ENCODE data around the gene PCDH20.

GRCh38 chr13:61387694-61388093 is 28.0 kb downstream of the PCDH20 start:
- no peak for TF ChIP-seq HDAC6 (IDR thresholded peaks at IDR 0.05; ENCODE audit: low read depth, low read length)
- no peak for TF ChIP-seq IRF9 (tag; IDR thresholded peaks at IDR 0.05)
- no peak for TF ChIP-seq RAD21 (CRISPR knock-in tag; conservative IDR thresholded peaks at IDR 0.05 in 1 of 2, IDR thresholded peaks at IDR 0.05 in 1 of 2)
- no peak for TF ChIP-seq EP300 (IDR thresholded peaks at IDR 0.05; ENCODE audit: low read length)
- TF ChIP-seq, protein P1, sequence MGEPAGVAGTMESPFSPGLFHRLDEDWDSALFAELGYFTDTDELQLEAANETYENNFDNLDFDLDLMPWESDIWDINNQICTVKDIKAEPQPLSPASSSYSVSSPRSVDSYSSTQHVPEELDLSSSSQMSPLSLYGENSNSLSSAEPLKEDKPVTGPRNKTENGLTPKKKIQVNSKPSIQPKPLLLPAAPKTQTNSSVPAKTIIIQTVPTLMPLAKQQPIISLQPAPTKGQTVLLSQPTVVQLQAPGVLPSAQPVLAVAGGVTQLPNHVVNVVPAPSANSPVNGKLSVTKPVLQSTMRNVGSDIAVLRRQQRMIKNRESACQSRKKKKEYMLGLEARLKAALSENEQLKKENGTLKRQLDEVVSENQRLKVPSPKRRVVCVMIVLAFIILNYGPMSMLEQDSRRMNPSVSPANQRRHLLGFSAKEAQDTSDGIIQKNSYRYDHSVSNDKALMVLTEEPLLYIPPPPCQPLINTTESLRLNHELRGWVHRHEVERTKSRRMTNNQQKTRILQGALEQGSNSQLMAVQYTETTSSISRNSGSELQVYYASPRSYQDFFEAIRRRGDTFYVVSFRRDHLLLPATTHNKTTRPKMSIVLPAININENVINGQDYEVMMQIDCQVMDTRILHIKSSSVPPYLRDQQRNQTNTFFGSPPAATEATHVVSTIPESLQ (CRISPR knock-in tag; IDR thresholded peaks at IDR 0.05), result no peak
- TF ChIP-seq DPF2 (IDR thresholded peaks at IDR 0.05), result no peak
